NCI-H2196 treated with DMSO at 0.1 percent for 48 hours (cell line): ENCODE measurements around the gene CWC27.

ENCODE experiments used
- DNase-seq: peaks from one replicate; lab custom pipeline; 2025; ENCODE audit not compliant: unreplicated experiment; lab: John Stamatoyannopoulos, UW

CWC27 gene

GRCh38 chr5:65030056-65030455 is 261.3 kb downstream of the CWC27 start:
- no peak for DNase-seq

GRCh38 chr5:65032250-65032649 is 263.5 kb downstream of the CWC27 start:
- DNase-seq: no peak

DNA sequence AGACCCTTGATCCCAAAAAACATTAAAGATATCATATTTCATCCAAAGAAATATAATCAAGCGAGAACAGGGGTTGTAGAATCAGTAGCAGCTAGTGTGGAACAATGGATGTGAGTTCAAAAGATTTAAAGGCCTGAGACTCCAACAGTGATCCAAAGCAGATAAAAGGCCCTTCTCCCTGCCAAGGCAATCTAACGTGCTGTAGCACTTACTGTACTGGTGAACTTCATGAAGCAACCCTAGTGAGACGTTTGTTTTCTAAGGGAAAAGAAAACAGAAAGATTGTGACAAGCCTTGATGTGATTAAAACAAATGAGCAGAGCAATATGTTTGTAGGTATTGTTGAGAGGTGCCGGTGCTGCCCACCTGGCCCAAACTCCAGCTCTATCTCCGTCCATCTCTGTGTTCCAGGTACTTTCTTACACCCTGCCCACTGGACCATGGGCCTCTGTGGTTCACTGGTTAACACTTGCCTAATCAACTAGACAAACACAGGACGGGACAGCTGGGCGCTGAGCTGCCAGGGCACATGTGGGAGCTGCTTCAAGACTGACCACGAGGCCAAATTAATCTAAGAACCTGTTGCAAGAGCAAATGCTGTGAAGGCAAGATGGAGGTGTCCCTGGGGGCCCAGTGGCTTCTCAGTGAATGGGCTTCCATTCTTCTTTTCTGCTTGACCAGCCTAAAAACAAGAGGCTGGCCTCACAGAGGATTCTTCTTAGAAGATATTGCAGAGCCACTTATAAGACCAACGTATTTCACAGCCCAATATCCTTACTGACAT is 265.5 kb downstream of the CWC27 start:
- no peak for DNase-seq

- no peak for DNase-seq
These were observed 266.1 kb downstream of the CWC27 start for GRCh38 chr5:65034813-65035209.

GRCh38 chr5:65035211-65036206 is 266.8 kb downstream of the CWC27 start:
- peak; percentile 34 for DNase-seq

DNA sequence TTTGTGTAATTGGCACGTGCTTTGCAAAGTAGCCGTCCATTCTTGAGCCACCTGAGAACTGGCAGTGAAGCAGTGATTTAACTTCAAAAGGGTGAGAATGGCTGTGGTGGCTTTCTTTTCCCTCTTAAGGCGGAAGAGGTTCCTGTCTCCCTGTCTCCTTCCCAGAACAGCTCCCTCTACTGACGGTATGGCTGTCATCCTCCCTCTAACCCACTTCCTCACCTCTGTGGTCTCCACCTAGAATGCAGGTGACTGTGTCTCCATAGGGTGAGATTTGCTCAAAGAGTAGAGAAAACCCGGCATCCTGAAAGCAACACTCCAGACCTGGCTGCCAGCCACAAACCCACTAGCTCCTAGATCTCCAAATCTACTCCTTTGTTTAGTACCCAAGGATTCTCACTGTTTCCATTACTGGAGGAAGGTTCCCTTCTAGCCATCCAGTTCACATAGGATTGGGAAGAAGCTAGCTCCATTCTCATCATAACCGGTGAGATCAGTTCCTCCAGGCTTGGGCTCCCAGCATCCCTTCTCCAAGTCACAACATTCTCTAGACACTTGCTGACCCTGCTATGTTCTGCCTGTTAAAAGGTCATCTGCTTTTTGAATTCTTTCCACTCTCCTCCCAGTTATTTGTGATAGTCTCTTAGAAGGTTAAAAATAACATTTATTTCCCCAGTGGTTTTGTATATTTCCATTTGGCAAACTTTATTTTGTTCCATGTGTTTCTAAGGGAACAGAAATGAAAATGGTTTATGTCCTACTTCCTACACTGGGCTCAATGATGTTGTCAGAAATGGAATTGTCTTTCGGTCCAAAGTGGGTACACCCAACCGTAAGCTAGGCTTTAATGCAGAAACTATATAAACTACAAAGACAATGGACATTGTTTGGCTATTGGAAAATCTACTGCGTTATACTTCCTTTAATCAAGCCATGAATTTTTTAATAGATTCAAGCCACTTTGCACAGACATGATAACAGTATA is 269.4 kb downstream of the CWC27 start:
- no peak for DNase-seq

DNA sequence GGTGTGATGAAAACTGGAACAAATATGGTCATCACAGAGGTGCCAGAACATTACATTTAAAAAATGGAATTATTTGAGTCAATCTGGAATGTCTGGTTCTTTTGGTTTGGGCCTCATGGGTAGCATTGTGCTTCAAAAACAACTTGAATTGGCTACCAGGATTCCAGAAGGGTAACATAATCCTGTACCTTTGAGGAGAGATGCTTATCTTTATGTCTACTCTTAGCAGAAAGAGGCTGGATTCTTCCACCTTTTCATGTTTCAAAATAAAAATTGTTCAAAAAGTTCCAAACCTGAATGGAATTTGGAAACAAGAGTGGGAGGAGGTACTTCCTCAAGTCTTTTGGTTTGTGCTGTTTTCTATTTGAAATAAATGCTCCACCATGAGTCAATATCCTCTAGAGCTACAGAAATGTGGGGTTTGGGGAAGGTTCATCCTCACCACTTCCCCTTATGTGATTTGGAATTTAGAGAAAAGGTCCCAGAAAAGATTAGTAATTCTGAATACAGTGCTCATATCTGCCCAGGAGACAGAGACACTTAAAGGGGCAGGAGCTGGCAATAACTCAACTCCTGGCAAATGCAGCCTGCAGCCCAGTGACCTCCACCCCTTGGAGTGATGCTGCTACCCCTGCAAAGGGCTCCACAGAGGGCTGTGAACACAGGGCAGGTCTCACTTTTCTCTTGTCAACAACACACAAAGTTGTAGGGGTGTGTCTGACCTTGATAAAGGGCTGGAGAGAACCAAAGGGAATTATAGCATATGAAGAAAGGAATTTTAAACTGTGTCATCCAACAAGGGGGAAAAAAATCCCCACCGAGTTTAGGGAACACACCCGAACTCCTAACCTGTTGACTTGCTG is 272.8 kb downstream of the CWC27 start:
- no peak for DNase-seq

GRCh38 chr5:65043843-65044359 is 275.2 kb downstream of the CWC27 start:
- DNase-seq: no peak

GRCh38 chr5:65047225-65047624 is 278.5 kb downstream of the CWC27 start:
- DNase-seq: no peak

DNA sequence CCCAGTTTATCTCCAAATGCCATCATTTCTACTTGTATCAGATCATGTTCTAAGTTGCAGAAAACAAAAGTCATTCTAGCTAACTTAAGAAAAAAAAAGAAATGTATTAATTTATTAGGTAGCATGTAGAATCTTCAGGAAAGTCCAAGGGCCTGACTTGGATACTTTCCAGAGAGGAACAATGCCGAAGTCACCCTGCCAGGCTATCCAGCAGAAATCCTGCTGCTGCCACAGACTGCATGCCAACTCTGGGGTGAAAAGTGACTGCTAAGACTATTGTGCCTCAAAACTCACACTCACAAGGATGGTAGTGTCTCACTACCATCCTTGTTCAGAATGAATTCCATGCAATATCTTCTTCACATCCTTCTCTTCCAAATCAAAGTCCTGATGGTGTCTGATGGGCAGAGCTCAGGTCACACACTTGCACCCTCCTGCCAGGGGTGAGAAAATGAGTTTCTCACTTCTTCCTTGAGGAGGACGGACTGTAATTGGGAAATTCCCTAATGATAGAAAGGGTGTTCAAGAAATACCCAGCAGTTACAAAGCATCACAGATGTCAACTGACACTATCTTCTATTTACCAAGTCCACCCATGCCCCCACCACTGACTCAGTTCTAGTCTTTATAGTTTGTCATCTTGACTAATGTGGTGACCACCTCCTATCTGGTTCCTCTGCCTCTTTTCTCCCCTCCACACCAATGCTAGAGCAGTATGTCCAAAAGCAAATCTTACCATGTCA is 279.4 kb downstream of the CWC27 start:
- DNase-seq: no peak

- no peak for DNase-seq
These were observed 281.4 kb downstream of the CWC27 start for GRCh38 chr5:65050140-65050539.

DNA sequence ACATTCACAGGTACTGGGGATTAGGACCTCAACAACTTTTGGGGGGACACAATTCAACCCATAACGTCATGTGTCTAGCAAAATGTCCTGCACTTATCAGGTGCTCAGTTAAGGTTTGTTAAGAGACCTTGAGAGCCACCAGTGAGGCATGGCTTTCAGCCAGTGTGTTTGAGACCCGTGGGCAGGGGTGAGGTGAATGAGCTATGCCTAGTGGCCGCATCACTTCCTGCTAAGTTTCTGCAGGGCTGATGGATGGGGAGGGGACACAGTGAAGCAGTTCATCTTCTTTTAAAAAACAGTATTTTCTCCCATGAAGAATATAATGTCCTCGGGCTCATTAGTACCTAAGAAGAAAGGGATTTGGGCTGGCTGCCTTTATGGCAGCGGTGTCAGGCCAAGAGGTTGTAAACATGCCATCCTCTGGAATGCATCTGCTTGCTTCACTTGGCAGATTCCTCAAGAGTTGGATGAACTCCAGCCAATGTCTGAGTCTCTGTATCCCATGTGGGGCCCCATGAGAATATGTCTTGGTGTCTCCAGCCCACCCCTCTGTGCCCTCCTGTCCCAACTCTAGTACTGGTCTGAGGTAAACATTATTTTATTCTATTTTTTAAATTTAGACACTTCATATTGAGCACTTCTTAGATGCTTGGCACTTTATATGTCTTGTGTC is 282.2 kb downstream of the CWC27 start:
- DNase-seq: no peak

- no peak for DNase-seq
These were observed 287.2 kb downstream of the CWC27 start for GRCh38 chr5:65055938-65056337.

DNA sequence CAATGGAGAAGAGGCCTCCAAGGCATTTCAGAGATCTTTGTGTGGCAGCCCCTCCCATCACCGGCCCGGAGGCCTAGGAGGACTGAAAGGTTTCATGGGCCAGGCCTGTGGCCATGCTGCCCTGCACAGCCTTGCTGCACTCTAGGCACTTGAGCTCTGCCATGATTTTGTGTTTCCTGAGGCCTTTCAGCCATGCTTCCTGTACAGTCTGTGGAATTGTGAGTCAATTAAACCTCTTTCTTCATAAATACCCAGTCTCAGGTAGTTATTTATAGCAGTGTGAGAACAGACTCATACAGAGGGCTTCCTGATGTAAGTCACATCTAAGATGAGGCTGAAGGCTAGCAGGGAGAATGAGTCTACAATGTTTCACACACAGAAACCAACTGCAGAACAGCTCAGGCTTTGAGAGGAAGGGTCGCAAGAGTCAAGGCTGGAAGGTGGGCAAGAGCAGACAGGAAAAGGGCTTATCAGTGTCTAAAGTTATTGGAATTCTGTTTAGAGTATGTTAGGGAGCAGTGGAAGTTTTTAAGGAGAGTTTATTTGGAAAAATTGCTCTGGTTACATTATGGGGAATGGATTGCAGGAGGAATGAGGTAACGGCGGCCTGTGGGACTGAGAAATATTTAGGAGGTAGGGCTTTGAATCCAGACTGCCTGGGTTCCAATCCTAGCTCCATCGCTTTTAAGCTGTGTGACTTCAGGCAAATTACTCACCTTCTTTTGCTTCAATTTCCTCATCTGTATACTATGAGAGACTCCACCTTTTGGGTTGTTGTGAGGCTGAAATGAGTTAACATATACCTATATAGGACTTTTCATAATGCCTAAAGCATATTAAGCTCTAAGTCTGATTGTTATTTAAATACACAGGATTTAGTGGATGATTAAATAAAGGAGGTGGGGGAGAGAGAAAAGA is 291.2 kb downstream of the CWC27 start:
- DNase-seq: no peak

DNA sequence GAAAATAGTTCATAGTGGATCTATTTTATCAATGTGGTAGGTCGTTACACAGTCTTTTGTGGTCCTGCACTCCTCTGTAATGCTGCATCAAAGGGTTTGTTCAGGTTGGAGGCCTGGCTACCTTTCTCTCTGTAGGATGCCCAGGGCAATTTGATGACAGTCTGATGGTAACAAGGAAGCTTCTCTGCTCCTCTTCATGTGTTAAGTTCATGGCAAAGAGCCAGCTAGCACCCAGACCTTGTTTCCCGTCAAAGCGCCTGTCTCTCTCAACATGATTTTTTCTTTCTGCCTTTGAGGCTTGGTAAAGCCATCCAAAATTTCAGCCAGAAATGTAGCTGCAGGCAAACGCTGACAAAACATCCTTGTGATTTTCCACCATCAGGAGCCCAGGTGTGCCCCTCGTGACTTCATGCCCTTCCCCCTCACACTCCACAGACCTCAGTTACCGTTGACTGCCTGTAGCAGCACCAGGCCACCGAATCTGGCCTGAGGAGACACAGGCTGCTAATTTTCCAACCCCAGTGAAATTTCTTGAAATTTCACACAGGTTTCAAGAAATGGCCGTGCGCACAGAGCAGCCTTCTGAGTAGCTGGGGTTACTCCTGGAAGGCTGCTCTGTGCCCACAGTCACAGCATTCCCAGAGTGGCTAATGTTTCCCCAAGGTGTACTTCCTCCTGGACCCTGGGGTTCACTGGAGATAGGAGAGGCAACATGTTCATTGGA is 292.7 kb downstream of the CWC27 start:
- DNase-seq: no peak

DNA sequence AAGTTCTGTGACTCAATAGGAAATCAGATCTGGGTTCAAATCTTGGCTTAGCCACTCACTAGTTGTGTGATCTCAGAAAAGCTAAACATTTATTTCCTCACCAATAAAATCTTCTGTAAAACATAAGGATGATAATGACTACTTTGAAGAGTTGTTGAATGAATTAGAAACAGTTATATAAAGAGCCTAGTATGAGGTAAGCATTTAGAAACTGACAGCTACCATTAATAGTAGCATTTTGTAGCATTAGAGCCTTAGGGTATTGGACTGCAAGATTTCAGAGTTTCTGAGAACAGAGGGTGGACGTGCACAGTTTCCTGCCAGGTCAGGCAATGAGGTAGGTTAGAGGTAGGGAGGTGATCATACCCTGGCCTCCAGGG is 293.2 kb downstream of the CWC27 start:
- no peak for DNase-seq
